HL-60 (cell line): Measurements from ENCODE around the gene ATP1A1.
A peak's percentile ranks its signal among the peaks of the same experiment; 100 is the strongest.

Source experiments
- CTCF ChIP-seq: IDR thresholded peaks from one replicate; pipeline ENCODE4 v1.5.1; 2011; ENCODE audit warnings: low read length, control low read depth, inconsistent platforms; ENCODE audit not compliant: insufficient read depth
- GABPA ChIP-seq: IDR thresholded peaks from 2 replicates; pipeline ENCODE4 v1.6.1; 2012; ENCODE audit warnings: low read depth
- POLR2AphosphoS5 ChIP-seq: IDR thresholded peaks from 2 replicates; pipeline ENCODE4 v1.6.1; 2012; ENCODE audit warnings: low read depth
- SPI1 ChIP-seq: IDR thresholded peaks from 2 replicates; pipeline ENCODE4 v1.6.1; 2012; ENCODE audit warnings: low read depth, mild to moderate bottlenecking, borderline replicate concordance

GRCh38 chr1:116372651-116373430 lies at the start of gene ATP1A1:
- TF ChIP-seq CTCF (no peak), GABPA (no peak), POLR2AphosphoS5 (peak; percentile 61; the same call in 1 of the 2 replicates), SPI1 (peak; percentile 88; the same call in 1 of the 2 replicates)
